Left ventricle myocardium inferior (tissue), 1 donor: Measurements from ENCODE around the gene UBE3C. TPM values are rescaled to one million over a fixed set of nuclear protein-coding genes. Genes with fewer than 3 reads are reported as not detected.
"Not testable (repeated sequence)": the region's sequence is repeated elsewhere in the genome, so short reads cannot be mapped to it uniquely, and the experiment has no call there.

Experiments used
- DNase-seq: peaks from one replicate; pipeline ENCODE4 v3.0.0-alpha.2; 2020
- H3K27ac ChIP-seq: fragments of 200-600 bp; replicated peaks from 2 replicates; pipeline ENCODE4 v1.8.0; 2021
- H3K27me3 ChIP-seq: fragments of 200-600 bp; 2 replicates; pipeline ENCODE4 v1.8.0; 2021; ENCODE audit warnings: low read depth
- H3K36me3 ChIP-seq: fragments of 200-600 bp; 2 replicates; pipeline ENCODE4 v1.8.0; 2021
- H3K4me1 ChIP-seq: fragments of 200-600 bp; 2 replicates; pipeline ENCODE4 v1.8.0; 2021
- H3K4me3 ChIP-seq: fragments of 200-600 bp; 2 replicates; pipeline ENCODE4 v1.8.0; 2021; ENCODE audit warnings: mild to moderate bottlenecking, moderate library complexity
- H3K9me3 ChIP-seq: fragments of 200-600 bp; replicated peaks from 2 replicates; pipeline ENCODE4 v1.8.0; 2021
- intact Hi-C: fragments of 100-400 bp; cut with micrococcal nuclease; formaldehyde crosslinking; loops from one replicate; pipeline ENCODE4 v1.11.0; 2022
- total RNA-seq: library from RNA; stranded (reverse); fragmentation: NEBNext Ultra II Directional; extraction: Animal tissue kit (Norgen Biotek cat#: 25700); gene quantifications from one replicate; pipeline ENCODE4 v1.2.1, GENCODE V29; 2021
- TF ChIP-seq, protein P1 (sequence below): fragments of 200-600 bp; IDR thresholded peaks from 2 replicates; pipeline ENCODE4 v1.8.0; 2021; ENCODE audit warnings: antibody characterized with exemption, mild to moderate bottlenecking, borderline replicate concordance
- donor health status: DM: no; HTN: yes; CAD: no; lungs with severe emphysema.

Gene UBE3C
- total RNA-seq, 1 donor from 2014 or later, result 50.2 TPM

DNA sequence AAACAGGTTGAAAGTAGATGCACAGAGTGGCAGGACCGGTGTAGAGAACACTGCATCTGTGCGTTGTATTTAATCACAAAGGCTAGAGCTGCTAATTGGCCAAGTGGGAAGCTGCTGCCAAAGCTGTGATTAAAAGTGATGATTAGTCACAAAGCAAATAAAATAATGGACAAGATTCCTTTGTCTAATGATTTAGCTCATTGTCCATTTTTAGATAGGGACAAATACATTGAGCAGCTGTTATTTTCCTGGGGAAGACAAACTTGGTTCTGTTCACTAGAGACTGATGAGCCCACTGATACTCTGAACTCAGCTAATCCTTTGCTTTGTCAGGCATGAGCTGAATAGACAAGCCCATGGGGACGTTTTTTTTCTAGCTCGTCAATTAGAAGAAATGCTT is 19.7 kb downstream of the UBE3C start:
- Histone ChIP-seq H3K4me1 (peaks cover 22% of the 10 kb centered on the region), H3K27ac (no peak overlapping the region), H3K4me3 (no peak overlapping the region), H3K36me3 (no peaks in the 10 kb centered on the region), H3K9me3 (no peaks in the 10 kb centered on the region), H3K27me3 (no peaks in the 10 kb centered on the region)
- TF ChIP-seq, protein P1, sequence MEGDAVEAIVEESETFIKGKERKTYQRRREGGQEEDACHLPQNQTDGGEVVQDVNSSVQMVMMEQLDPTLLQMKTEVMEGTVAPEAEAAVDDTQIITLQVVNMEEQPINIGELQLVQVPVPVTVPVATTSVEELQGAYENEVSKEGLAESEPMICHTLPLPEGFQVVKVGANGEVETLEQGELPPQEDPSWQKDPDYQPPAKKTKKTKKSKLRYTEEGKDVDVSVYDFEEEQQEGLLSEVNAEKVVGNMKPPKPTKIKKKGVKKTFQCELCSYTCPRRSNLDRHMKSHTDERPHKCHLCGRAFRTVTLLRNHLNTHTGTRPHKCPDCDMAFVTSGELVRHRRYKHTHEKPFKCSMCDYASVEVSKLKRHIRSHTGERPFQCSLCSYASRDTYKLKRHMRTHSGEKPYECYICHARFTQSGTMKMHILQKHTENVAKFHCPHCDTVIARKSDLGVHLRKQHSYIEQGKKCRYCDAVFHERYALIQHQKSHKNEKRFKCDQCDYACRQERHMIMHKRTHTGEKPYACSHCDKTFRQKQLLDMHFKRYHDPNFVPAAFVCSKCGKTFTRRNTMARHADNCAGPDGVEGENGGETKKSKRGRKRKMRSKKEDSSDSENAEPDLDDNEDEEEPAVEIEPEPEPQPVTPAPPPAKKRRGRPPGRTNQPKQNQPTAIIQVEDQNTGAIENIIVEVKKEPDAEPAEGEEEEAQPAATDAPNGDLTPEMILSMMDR, result no peak
- no peak for DNase-seq
- intact Hi-C loops, result no loop called here

DNA sequence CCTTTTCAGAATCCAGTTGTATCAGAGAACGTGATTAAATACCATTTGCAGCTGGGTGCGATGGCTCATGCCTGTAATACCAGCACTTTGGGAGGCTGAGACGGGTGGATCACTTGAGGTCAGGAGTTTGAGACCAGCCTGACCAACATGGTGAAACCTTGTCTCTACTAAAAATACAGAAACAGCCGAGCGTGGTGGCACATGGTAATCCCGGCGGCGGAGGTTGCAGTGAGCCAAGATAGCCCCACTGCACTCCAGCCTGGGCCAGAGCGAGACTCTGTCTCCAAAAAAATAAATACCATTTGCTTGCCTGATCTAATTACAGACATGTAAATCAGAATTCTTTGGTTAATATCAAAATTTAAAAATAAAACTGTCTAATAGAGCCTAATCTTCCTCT is 20.8 kb downstream of the UBE3C start:
- intact Hi-C loops, H3K36me3 ChIP-seq, H3K27ac ChIP-seq, H3K27me3 ChIP-seq, DNase-seq, H3K4me3 ChIP-seq, H3K9me3 ChIP-seq: not testable (repeated sequence)
- peaks cover 22% of the 10 kb centered on the region for H3K4me1 ChIP-seq

DNA sequence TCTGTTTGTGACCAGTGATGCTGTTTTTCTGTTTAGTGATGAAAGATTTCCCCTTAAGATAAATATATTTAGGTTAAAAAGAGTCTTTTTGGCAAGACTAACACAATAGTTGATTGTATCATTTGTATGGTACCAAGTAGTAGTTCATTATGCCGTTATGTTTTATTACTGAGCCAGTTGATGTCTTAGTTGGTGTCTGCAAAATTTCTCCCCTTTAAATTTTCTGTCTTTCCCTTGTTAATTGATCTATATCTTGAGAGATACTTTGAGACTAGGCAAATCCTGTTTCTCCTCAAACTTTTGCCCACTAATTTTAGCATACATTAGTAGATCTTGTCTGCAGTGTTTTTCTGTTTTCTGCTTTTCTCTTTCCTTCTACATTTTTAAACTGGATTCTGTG is 21.7 kb downstream of the UBE3C start:
- Histone ChIP-seq H3K4me3 (no peak overlapping the region), H3K9me3 (peaks cover 7% of the 10 kb centered on the region), H3K4me1 (peaks cover 22% of the 10 kb centered on the region), H3K27me3 (no peaks in the 10 kb centered on the region), H3K27ac (no peak overlapping the region), H3K36me3 (peaks cover 18% of the 10 kb centered on the region)
- no peak for DNase-seq
- TF ChIP-seq, protein P1, result no peak
- intact Hi-C loops, result no loop called here

DNA sequence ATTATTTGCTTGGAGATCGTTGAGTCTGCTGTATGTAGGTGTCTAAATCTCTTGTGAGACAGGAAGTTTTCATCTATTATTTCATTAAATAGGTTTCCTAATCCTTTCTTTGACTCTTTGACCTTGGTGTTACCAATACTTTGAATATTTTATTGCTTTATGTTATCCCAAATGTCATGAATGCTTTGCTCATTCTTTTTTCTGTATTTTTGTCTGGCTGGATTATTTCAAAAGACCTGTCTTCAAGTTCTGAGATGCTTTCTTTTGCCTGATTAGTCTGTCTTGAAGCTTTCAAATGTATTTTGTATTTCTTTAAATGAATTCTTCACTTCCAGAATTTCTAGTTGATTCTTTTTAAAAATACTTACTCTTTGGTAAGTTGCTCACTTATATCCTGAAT is 27.3 kb downstream of the UBE3C start:
- no peaks in the 10 kb centered on the region for H3K27me3 ChIP-seq
- no peak overlapping the region for H3K27ac ChIP-seq
- H3K4me1 ChIP-seq, result no peaks in the 10 kb centered on the region
- intact Hi-C loops, result no loop called here
- H3K9me3 ChIP-seq, result peaks cover 18% of the 10 kb centered on the region
- TF ChIP-seq, protein P1, result no peak
- no peak for DNase-seq
- H3K36me3 ChIP-seq, result peaks cover 63% of the 10 kb centered on the region
- no peak overlapping the region for H3K4me3 ChIP-seq

DNA sequence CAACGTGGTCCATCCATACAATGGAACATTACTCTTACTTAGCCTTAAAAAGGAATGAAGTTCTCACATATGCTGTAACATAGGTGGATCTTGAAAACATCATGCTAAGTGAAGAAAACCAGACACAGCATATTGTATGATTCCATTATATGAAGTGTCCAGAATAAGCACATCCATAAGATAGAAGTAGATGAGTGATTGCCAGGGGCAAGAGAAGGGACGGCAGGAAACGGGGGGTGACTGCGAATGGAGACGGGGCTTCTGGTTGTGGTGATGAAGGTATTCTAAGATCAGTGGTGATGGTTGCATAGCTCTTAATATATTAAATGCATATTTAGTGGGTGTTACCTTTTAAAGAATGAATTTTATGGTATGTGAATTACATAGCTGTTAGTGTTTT is 29.8 kb downstream of the UBE3C start:
- Histone ChIP-seq H3K27me3 (no peaks in the 10 kb centered on the region), H3K27ac (no peak overlapping the region), H3K4me1 (no peaks in the 10 kb centered on the region), H3K36me3 (peaks cover 86% of the 10 kb centered on the region), H3K4me3 (no peak overlapping the region), H3K9me3 (peaks cover 18% of the 10 kb centered on the region)
- TF ChIP-seq, protein P1, result no peak
- intact Hi-C loops, result no loop called here
- DNase-seq, result no peak

DNA sequence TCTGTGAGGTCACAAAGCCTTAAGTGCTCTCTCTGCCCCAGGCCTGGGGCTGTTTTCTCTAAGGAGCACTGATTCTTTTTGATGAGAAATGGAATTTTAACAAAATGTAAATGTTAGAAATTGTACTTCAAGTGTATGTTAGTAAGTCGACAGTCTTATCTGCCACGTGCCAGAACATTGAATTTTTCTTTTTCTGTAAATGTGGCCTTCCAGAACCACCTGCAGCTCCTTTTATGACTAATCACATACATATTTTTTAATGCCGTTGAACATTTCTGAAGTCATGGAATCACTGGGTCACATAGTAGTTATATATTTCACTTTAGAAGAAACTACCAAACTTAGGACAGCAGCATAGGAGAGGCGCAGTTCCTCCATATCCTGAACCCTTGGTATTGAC is 38.0 kb downstream of the UBE3C start:
- no peak for DNase-seq
- no peak overlapping the region for H3K27ac ChIP-seq
- intact Hi-C loops, result no loop called here
- H3K4me3 ChIP-seq, result no peak overlapping the region
- no peaks in the 10 kb centered on the region for H3K4me1 ChIP-seq
- H3K27me3 ChIP-seq, result no peaks in the 10 kb centered on the region
- H3K9me3 ChIP-seq, result no peaks in the 10 kb centered on the region
- TF ChIP-seq, protein P1, result no peak
- peaks cover 98% of the 10 kb centered on the region for H3K36me3 ChIP-seq
